Effector CD4-positive, alpha-beta T cell (primary cell): ENCODE results near the gene FGGY.
"Not testable (repeated sequence)": the region's sequence is repeated elsewhere in the genome, so short reads cannot be mapped to it uniquely, and the experiment has no call there.

Experiments used
- DNase-seq: peaks from one replicate; pipeline ENCODE4 v3.0.0-alpha.2; 2020

The FGGY gene

GRCh38 chr1:59601811-59602210 lies 304.9 kb downstream of the FGGY start:
- DNase-seq: no peak

- DNase-seq: no peak
Measured at GRCh38 chr1:59604191-59604590, 307.3 kb downstream of the FGGY start.

GRCh38 chr1:59605184-59605583 lies 308.3 kb downstream of the FGGY start:
- DNase-seq: no peak

- no peak for DNase-seq
Measured at GRCh38 chr1:59605761-59606160, 308.9 kb downstream of the FGGY start.

- DNase-seq: no peak
Measured at GRCh38 chr1:59609245-59609644, 312.4 kb downstream of the FGGY start.

GRCh38 chr1:59610499-59610898 lies 313.6 kb downstream of the FGGY start:
- not testable (repeated sequence) for DNase-seq

GRCh38 chr1:59617434-59617833 lies 320.5 kb downstream of the FGGY start:
- no peak for DNase-seq

- no peak for DNase-seq
Measured at GRCh38 chr1:59619557-59619956, 322.7 kb downstream of the FGGY start.

- DNase-seq: no peak
Measured at GRCh38 chr1:59625384-59625783, 328.5 kb downstream of the FGGY start.

- no peak for DNase-seq
Measured at GRCh38 chr1:59631561-59632255, 334.8 kb downstream of the FGGY start.

- DNase-seq: no peak
Measured at GRCh38 chr1:59635097-59635496, 338.2 kb downstream of the FGGY start.

- no peak for DNase-seq
Measured at GRCh38 chr1:59638231-59638711, 341.4 kb downstream of the FGGY start.

- DNase-seq: no peak
Measured at GRCh38 chr1:59639266-59639665, 342.4 kb downstream of the FGGY start.

- no peak for DNase-seq
Measured at GRCh38 chr1:59640851-59641250, 344.0 kb downstream of the FGGY start.

- DNase-seq: no peak
Measured at GRCh38 chr1:59641836-59642235, 344.9 kb downstream of the FGGY start.

GRCh38 chr1:59643526-59643925 lies 346.6 kb downstream of the FGGY start:
- DNase-seq: no peak

- DNase-seq: no peak
Measured at GRCh38 chr1:59645893-59646292, 349.0 kb downstream of the FGGY start.

GRCh38 chr1:59653142-59653958 lies 356.5 kb downstream of the FGGY start:
- DNase-seq: not testable (repeated sequence)

- no peak for DNase-seq
Measured at GRCh38 chr1:59653968-59654367, 357.1 kb downstream of the FGGY start.

GRCh38 chr1:59657873-59658465 lies 361.1 kb downstream of the FGGY start:
- DNase-seq: no peak

GRCh38 chr1:59664166-59664565 lies 367.3 kb downstream of the FGGY start:
- no peak for DNase-seq

- DNase-seq: no peak
Measured at GRCh38 chr1:59666106-59666505, 369.2 kb downstream of the FGGY start.

- DNase-seq: no peak
Measured at GRCh38 chr1:59667020-59667419, 370.1 kb downstream of the FGGY start.
